ENCODE data around the gene PLP1.
"Not testable (repeated sequence)": the region's sequence is repeated elsewhere in the genome, so short reads cannot be mapped to it uniquely, and the experiment has no call there.

The PLP1 gene

GRCh38 chrX:103776546-103776945, at the start of gene PLP1:
TSS of gene PLP1 (plus strand) at chrX:103776840. CDS start at chrX:103776996, 156 bp downstream.
- no peak for DNase-seq

- DNase-seq = no peak
Measured at GRCh38 chrX:103727115-103727514, 49.5 kb upstream of the PLP1 start.

- DNase-seq = no peak
Measured at GRCh38 chrX:103729015-103729414, 47.6 kb upstream of the PLP1 start.

- DNase-seq = no peak
Measured at GRCh38 chrX:103730147-103730795, 46.4 kb upstream of the PLP1 start.

- no peak for DNase-seq
Measured at GRCh38 chrX:103730796-103731493, 45.7 kb upstream of the PLP1 start.

GRCh38 chrX:103733017-103733416, 43.6 kb upstream of the PLP1 start:
- no peak for DNase-seq

- no peak for DNase-seq
Measured at GRCh38 chrX:103734125-103734760, 42.4 kb upstream of the PLP1 start.

GRCh38 chrX:103737696-103738095, 38.9 kb upstream of the PLP1 start:
- DNase-seq = no peak

GRCh38 chrX:103739421-103739820, 37.2 kb upstream of the PLP1 start:
- no peak for DNase-seq

- no peak for DNase-seq
Measured at GRCh38 chrX:103741879-103742278, 34.8 kb upstream of the PLP1 start.

- DNase-seq = no peak
Measured at GRCh38 chrX:103742339-103742738, 34.3 kb upstream of the PLP1 start.

- no peak for DNase-seq
Measured at GRCh38 chrX:103747163-103747562, 29.5 kb upstream of the PLP1 start.

- DNase-seq = no peak
Measured at GRCh38 chrX:103754401-103754800, 22.2 kb upstream of the PLP1 start.

GRCh38 chrX:103756736-103757135, 19.9 kb upstream of the PLP1 start:
- no peak for DNase-seq

- DNase-seq = no peak
Measured at GRCh38 chrX:103758555-103758954, 18.1 kb upstream of the PLP1 start.

- not testable (repeated sequence) for DNase-seq
Measured at GRCh38 chrX:103763541-103763940, 13.1 kb upstream of the PLP1 start.

- DNase-seq = not testable (repeated sequence)
Measured at GRCh38 chrX:103766813-103767555, 9.7 kb upstream of the PLP1 start.

GRCh38 chrX:103773445-103773844, 3.2 kb upstream of the PLP1 start:
- no peak for DNase-seq

GRCh38 chrX:103774070-103774642, 2.5 kb upstream of the PLP1 start:
- DNase-seq = no peak

- no peak for DNase-seq
Measured at GRCh38 chrX:103779141-103779789, 2.6 kb downstream of the PLP1 start.

GRCh38 chrX:103780336-103781061, 3.9 kb downstream of the PLP1 start:
- DNase-seq = no peak

- DNase-seq = no peak
Measured at GRCh38 chrX:103781062-103781402, 4.4 kb downstream of the PLP1 start.

All from stimulated activated CD4-positive, alpha-beta T cell treated with anti-CD3 and anti-CD28 coated beads, Interleukin-4, amount 100 ng/mL, for 24 hours (primary cell).